Fibroblast of lung (primary cell): Measurements from ENCODE around the gene GJB4.

Source experiments
- EZH2 ChIP-seq: IDR thresholded peaks from 2 replicates; pipeline ENCODE4 v1.5.1; 2012; ENCODE audit warnings: low read length, control low read depth, mild to moderate bottlenecking; ENCODE audit errors: missing control alignments
- TF ChIP-seq, protein P1 (sequence below), 2 donors: IDR thresholded peaks in 1 of 2; conservative IDR thresholded peaks in 1 of 2; 1 replicate in 1 of 2; 2 replicates in 1 of 2; pipeline ENCODE4 v1.5.1; 2011 to 2012; ENCODE audit warnings: low read length in 2 of 2, control low read depth in 1 of 2, inconsistent platforms in 1 of 2, low read depth in 1 of 2, mild to moderate bottlenecking in 1 of 2

- TF ChIP-seq, protein P1, sequence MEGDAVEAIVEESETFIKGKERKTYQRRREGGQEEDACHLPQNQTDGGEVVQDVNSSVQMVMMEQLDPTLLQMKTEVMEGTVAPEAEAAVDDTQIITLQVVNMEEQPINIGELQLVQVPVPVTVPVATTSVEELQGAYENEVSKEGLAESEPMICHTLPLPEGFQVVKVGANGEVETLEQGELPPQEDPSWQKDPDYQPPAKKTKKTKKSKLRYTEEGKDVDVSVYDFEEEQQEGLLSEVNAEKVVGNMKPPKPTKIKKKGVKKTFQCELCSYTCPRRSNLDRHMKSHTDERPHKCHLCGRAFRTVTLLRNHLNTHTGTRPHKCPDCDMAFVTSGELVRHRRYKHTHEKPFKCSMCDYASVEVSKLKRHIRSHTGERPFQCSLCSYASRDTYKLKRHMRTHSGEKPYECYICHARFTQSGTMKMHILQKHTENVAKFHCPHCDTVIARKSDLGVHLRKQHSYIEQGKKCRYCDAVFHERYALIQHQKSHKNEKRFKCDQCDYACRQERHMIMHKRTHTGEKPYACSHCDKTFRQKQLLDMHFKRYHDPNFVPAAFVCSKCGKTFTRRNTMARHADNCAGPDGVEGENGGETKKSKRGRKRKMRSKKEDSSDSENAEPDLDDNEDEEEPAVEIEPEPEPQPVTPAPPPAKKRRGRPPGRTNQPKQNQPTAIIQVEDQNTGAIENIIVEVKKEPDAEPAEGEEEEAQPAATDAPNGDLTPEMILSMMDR (conservative IDR thresholded peaks at IDR 0.05 in 1 of 2, IDR thresholded peaks at IDR 0.05 in 1 of 2; ENCODE audit: low read depth in 1 of 2, low read length in 2 of 2), result no peak
- TF ChIP-seq EZH2, result no peak
Observed at GRCh38 chr1:34768856-34769255, 9.3 kb downstream of the GJB4 start.
